ENCODE data around the gene CCDC157.

DNA sequence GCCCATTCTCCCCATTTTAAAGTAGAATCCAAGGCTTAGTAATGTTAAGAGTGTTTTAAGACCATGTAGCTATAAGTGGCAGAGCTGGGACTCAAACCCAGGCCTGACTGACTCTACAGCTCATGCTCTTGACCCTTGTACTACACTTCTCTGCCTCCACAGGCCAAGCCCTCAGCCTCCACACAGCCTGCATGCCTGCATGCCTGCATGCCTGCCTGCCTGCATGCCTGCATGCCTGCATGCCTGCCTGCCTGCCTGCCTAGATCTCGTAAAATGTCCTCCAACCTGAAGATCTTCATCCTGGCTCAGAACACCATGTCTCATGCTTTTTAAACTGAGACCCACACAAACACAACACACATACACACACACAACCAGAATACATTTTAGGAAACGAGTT, 48.7 kb upstream of the CCDC157 start:
- TF ChIP-seq EP300 (IDR thresholded peaks at IDR 0.05): no peak
- TF ChIP-seq POLR2AphosphoS5 (IDR thresholded peaks at IDR 0.05): no peak

Data from suprapubic skin (tissue), 4 donors.